K562 (cell line): ENCODE results near the gene OTOP3. TPM values are rescaled to one million over a fixed set of nuclear protein-coding genes. Genes with fewer than 3 reads are reported as not detected.

Source experiments
- ATAC-seq: fragments of 200-7000 bp; cut with Tn5 transposase; 3 replicates; pipeline ENCODE4 v1.9.1; 2020; ENCODE audit warnings: moderate library complexity
- BruUV-seq: library from RNA; stranded (reverse); fragments of 400-500 nt; replicated peaks from 2 replicates; lab custom pipeline; 2021; lab: Mats Ljungman, UMichigan
- CTCF ChIA-PET: fragments of 300-600 bp; formaldehyde crosslinking; extraction: SDS; loops from one replicate; lab custom pipeline; 2021; ENCODE audit warnings: low intra/inter-chr PET ratio; lab: Yijun Ruan, JAX
- POLR2A ChIA-PET: fragments of 300-600, 350-650 bp; sonication (Branson Sonifier 250); formaldehyde crosslinking; extraction: SDS; loops from one replicate; lab custom pipeline; 2021; ENCODE audit warnings: antibody characterized with exemption, inconsistent platforms; lab: Yijun Ruan, JAX
- DNase-seq, 4 experiments: peaks; one replicate each; pipeline versions ENCODE4 v3.0.0 to v3.0.0-alpha.2; 2011 to 2018; ENCODE audit warnings: low spot score in 3 of 4, mixed read lengths in 3 of 4; ENCODE audit errors: extremely low read depth in 1 of 4
- FAIRE-seq: peaks from 2 replicates; lab custom pipeline; 2011; peaks lifted over from hg19 to GRCh38; lab: Jason Lieb, UNC
- H2AFZ ChIP-seq: 2 replicates; pipeline ENCODE4 v1.6.0; 2011; ENCODE audit warnings: low read depth, low read length, control low read depth, inconsistent platforms
- H3K27ac ChIP-seq: fragments of 200-600 bp; 3 replicates; pipeline ENCODE4 v1.8.0; 2011; ENCODE audit warnings: low read depth, mild to moderate bottlenecking, control low read depth, inconsistent platforms, low read length, moderate library complexity, mixed read lengths; ENCODE audit errors: extremely low read depth
- H3K27me3 ChIP-seq, 2 experiments: fragments of 300-600 bp in 1 of 2; 2 replicates in 1 of 2; 3 replicates in 1 of 2; pipeline versions ENCODE4 v1.6.0 to v1.8.0; 2011; ENCODE audit warnings: inconsistent platforms in 2 of 2, low read length in 2 of 2, mild to moderate bottlenecking in 1 of 2, mixed read lengths in 1 of 2, moderate library complexity in 1 of 2; ENCODE audit not compliant: control insufficient read depth in 2 of 2, insufficient read depth in 2 of 2
- H3K36me3 ChIP-seq: fragments of 300-600 bp; 3 replicates; pipeline ENCODE4 v1.8.0; 2011; ENCODE audit warnings: mild to moderate bottlenecking, low read length, inconsistent platforms; ENCODE audit not compliant: control insufficient read depth, insufficient read depth
- H3K4me1 ChIP-seq, 2 experiments: fragments of 200-600 bp in 1 of 2; replicated peaks in 1 of 2; 2 replicates in 1 of 2; 3 replicates in 1 of 2; pipeline versions ENCODE4 v1.5.1 to v1.8.0; 2011; ENCODE audit warnings: inconsistent platforms in 2 of 2, low read length in 2 of 2, mild to moderate bottlenecking in 1 of 2, mixed read lengths in 1 of 2, moderate library complexity in 1 of 2; ENCODE audit not compliant: control insufficient read depth in 2 of 2, insufficient read depth in 2 of 2
- H3K4me2 ChIP-seq: 2 replicates; pipeline ENCODE4 v1.6.1; 2011; ENCODE audit warnings: low read length, control low read depth, inconsistent platforms, mixed read lengths; ENCODE audit not compliant: insufficient read depth
- H3K4me3 ChIP-seq: fragments of 200-600 bp; sonication (generic), shearing (Covaris generic); 2 replicates; pipeline ENCODE4 v1.5.1; 2016; ENCODE audit warnings: control low read depth, inconsistent platforms
- H3K79me2 ChIP-seq: fragments of 200-600 bp; 3 replicates; pipeline ENCODE4 v1.8.0; 2011; ENCODE audit warnings: low read length, inconsistent platforms; ENCODE audit not compliant: control insufficient read depth, insufficient read depth
- H3K9ac ChIP-seq, 2 experiments: 2 replicates each; pipeline versions ENCODE4 v1.6.0 to v1.6.1; 2011; ENCODE audit warnings: low read depth in 2 of 2, low read length in 2 of 2, control low read depth in 1 of 2, inconsistent platforms in 1 of 2, mild to moderate bottlenecking in 1 of 2, mixed read lengths in 1 of 2; ENCODE audit not compliant: insufficient read depth in 1 of 2
- H3K9me1 ChIP-seq: one replicate; pipeline ENCODE4 v1.6.0; 2011; ENCODE audit warnings: inconsistent platforms, mild to moderate bottlenecking, low read length, moderate library complexity; ENCODE audit not compliant: control insufficient read depth, insufficient read depth
- H3K9me3 ChIP-seq: replicated peaks from 2 replicates; pipeline ENCODE4 v1.5.1; 2011; ENCODE audit warnings: low read depth, low read length, inconsistent platforms; ENCODE audit not compliant: control insufficient read depth, insufficient read depth
- H4K20me1 ChIP-seq: replicated peaks from 2 replicates; pipeline ENCODE4 v1.6.1; 2011; ENCODE audit warnings: low read length, inconsistent platforms, mixed read lengths; ENCODE audit not compliant: control insufficient read depth, insufficient read depth
- KAT2B ChIP-seq: IDR thresholded peaks from one replicate; pipeline ENCODE4 v1.6.1; 2012; ENCODE audit warnings: low read depth, mild to moderate bottlenecking, control low read depth, inconsistent platforms, low read length, moderate library complexity
- NRF1 ChIP-seq, 2 experiments: fragments of 450-650 bp; IDR thresholded peaks in 1 of 2; conservative IDR thresholded peaks in 1 of 2; 2 replicates each; pipeline ENCODE4 v1.6.1; 2014; ENCODE audit warnings: mild to moderate bottlenecking in 2 of 2
- PHF8 ChIP-seq: fragments of 200-600 bp; sonication (generic); IDR thresholded peaks from 2 replicates; pipeline ENCODE4 v1.6.1; 2012; ENCODE audit warnings: mixed run types, mild to moderate bottlenecking, inconsistent platforms, low read length, moderate library complexity, borderline replicate concordance
- RFX5 ChIP-seq: IDR thresholded peaks from 2 replicates; pipeline ENCODE4 v1.6.1; 2011; ENCODE audit warnings: low read depth, mild to moderate bottlenecking, improper control_type of control experiment, low read length
- TAL1 ChIP-seq: fragments of 450-650 bp; IDR thresholded peaks from 2 replicates; pipeline ENCODE4 v1.6.1; 2016; ENCODE audit warnings: mild to moderate bottlenecking
- ZC3H4 ChIP-seq: sonication (generic); formaldehyde crosslinking; IDR thresholded peaks from 2 replicates; pipeline ENCODE4 v1.9.0; 2021; ENCODE audit warnings: missing genetic modification reagents, borderline replicate concordance
- ZKSCAN8 ChIP-seq: fragments of 200-800 bp; sonication (Bioruptor generic); IDR thresholded peaks from 2 replicates; pipeline ENCODE4 v1.6.1; 2016; ENCODE audit warnings: missing genetic modification characterization, missing compliant biosample characterization
- ZNF232 ChIP-seq: sonication (generic); formaldehyde crosslinking; IDR thresholded peaks from 2 replicates; pipeline ENCODE4 v1.8.0; 2022; ENCODE audit warnings: mild to moderate bottlenecking, missing genetic modification reagents
- WGBS: fragments of 100-300 bp; shearing (Covaris generic); methylation state at CpG from one replicate; pipeline ENCODE4 v1.1.6; 2016; ENCODE audit warnings: low coverage, mixed read lengths; ENCODE audit not compliant: insufficient coverage; ENCODE audit errors: missing lambda C conversion rate; 5-methylcytosine and 5-hydroxymethylcytosine counted together
- in situ Hi-C: fragments of 300-500 bp; cut with MboI; formaldehyde crosslinking; loops from 4 replicates; pipeline ENCODE4 v1.15.0; 2018; ENCODE audit warnings: inconsistent platforms, mixed read lengths
- intact Hi-C: fragments of 100-400 bp; cut with micrococcal nuclease; formaldehyde crosslinking; loops from 2 replicates; pipeline ENCODE4 v1.14.2; 2022
- polyA plus RNA-seq, 8 experiments: library from polyadenylated mRNA; depleted of rRNA in 4 of 8; stranded (reverse) in 5 of 8; unstranded in 3 of 8; fragments of >200 nt; fragmentation: Nextera tagmentation in 2 of 8; fragmentation: Illumina TruSeq in 1 of 8; extraction: Ambion mirVana in 2 of 8; extraction: Trizol in 1 of 8; gene quantifications; 2 replicates each; pipeline versions ENCODE4 v1.2.1 to v1.2.3, GENCODE V29; 2011 to 2014; ENCODE audit warnings: inconsistent platforms in 1 of 8, missing spikeins in 1 of 8
- total RNA-seq, 7 experiments: library from RNA; depleted of rRNA in 6 of 7; stranded (reverse); fragments of >200 nt in 6 of 7; fragmentation: Illumina TruSeq in 2 of 7; extraction: Trizol in 2 of 7; gene quantifications; 2 replicates each; pipeline versions ENCODE4 v1.2.1 to v1.2.3, GENCODE V29; 2011 to 2021; ENCODE audit warnings: low replicate concordance in 1 of 7
- TF ChIP-seq, protein P1 (sequence below), 2 experiments: IDR thresholded peaks in 1 of 2; conservative IDR thresholded peaks in 1 of 2; 2 replicates each; pipeline ENCODE4 v1.6.1; 2016; ENCODE audit warnings: low read depth in 2 of 2, mild to moderate bottlenecking in 1 of 2, missing compliant biosample characterization in 1 of 2, missing genetic modification characterization in 1 of 2, moderate library complexity in 1 of 2
- TF ChIP-seq, protein P2 (sequence below): sonication (generic); formaldehyde crosslinking; IDR thresholded peaks from 2 replicates; pipeline ENCODE4 v1.8.0; 2023; ENCODE audit warnings: missing genetic modification reagents, mild to moderate bottlenecking, borderline replicate concordance

OTOP3 gene
- total and polyA plus RNA-seq, 9 of the 15 experiments (the other 6 are each of a cell fraction or from before 2014, with no cell fraction given) = not detected

DNA sequence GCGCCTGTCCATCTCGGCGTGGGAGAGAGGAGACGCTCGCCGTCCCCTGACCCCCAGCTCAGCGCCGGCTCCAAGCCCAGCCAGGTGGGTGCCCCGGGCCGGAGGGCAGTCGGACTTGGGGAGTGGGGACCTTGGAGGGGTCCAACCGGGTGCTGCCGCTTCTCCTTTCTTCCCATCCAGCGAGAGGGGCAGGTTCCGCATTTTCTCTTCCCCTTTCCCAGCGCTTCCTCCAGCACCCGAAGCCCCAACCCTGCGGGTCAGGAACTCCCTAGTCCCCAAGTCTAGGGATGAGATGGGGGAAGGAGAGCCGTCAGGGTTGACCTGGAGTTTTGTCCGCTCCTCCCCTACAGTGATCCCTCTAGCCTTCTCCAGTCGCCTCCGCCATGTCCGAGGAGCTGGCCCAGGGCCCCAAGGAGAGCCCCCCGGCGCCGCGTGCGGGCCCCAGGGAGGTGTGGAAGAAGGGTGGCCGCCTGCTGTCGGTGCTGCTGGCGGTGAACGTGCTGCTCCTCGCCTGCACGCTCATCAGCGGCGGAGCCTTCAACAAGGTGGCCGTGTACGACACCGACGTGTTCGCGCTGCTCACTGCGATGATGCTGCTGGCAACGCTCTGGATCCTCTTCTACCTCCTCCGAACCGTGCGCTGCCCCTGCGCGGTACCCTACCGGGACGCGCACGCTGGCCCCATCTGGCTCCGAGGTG is 11.3 kb upstream of the OTOP3 start, which contains the start of gene OTOP2 (continued):
- TF ChIP-seq, protein P1, sequence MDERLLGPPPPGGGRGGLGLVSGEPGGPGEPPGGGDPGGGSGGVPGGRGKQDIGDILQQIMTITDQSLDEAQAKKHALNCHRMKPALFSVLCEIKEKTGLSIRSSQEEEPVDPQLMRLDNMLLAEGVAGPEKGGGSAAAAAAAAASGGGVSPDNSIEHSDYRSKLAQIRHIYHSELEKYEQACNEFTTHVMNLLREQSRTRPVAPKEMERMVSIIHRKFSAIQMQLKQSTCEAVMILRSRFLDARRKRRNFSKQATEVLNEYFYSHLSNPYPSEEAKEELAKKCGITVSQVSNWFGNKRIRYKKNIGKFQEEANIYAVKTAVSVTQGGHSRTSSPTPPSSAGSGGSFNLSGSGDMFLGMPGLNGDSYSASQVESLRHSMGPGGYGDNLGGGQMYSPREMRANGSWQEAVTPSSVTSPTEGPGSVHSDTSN (CRISPR knock-in tag; IDR thresholded peaks at IDR 0.05; ENCODE audit: low read depth) = no peak
- TF ChIP-seq, protein P1 (tag; conservative IDR thresholded peaks at IDR 0.05; ENCODE audit: low read depth) = peak; percentile 50

DNA sequence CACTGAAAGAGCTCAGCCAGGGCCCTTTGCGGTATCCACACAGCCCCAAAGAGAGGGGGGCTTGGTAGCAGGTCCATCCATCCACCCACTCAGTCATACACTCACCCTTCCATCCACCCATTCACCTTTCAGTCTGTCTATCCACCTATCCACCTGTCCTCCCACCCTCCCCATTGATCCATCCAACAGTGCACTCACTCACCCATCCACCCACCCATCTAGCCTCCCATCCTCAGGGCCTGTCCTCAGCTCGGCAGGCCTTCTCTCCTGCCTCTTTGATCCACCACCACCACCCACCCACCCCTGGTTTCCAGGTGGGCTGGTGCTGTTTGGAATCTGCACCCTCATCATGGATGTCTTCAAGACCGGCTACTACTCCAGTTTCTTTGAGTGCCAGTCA is 10.5 kb upstream of the OTOP3 start:
- H3K4me2 ChIP-seq = no peak overlapping the region
- no peak overlapping the region for H3K9ac ChIP-seq
- WGBS = 0% methylated on average over 2 of the region's 3 CpGs
- no peak overlapping the region for H3K27ac ChIP-seq
- no peaks in the 10 kb centered on the region for H3K9me1 ChIP-seq
- H3K27me3 ChIP-seq = peaks cover 9 to 30% of the 10 kb centered on the region in 2 experiments; a peak in 4 of 5 replicates
- ChIA-PET POLR2A (interaction anchor here (0.6 to 1.9 kb wide), 5 partner anchors 19 to 63 kb away, joined by 3 to 7 read pairs (median 4); no protein-coding TSS in a partner anchor), CTCF (interaction anchor here (5.8 kb wide), 1 partner anchor 34 kb away, joined by 86 read pairs; no protein-coding TSS in a partner anchor)
- H3K79me2 ChIP-seq = no peaks in the 10 kb centered on the region
- DNase-seq (no peak), FAIRE-seq (no peak), ATAC-seq (no peak)
- H2AFZ ChIP-seq = no peak overlapping the region
- H3K4me1 ChIP-seq = peaks cover 18 to 46% of the 10 kb centered on the region in 2 experiments
- no peaks in the 10 kb centered on the region for H3K9me3 ChIP-seq
- BruUV-seq = no TSS peak
- H3K4me3 ChIP-seq = no peak overlapping the region
- in situ Hi-C loops (no loop called here), intact Hi-C loops (loop anchor here (10.0 kb wide), 1 partner anchor 80 kb away; no protein-coding TSS in a partner anchor)
- no peaks in the 10 kb centered on the region for H3K36me3 ChIP-seq
- H4K20me1 ChIP-seq = no peaks in the 10 kb centered on the region
- no peak for TF ChIP-seq ZC3H4 (CRISPR knock-in tag)
- no peak for TF ChIP-seq TAL1
- no peak for TF ChIP-seq KAT2B
- TF ChIP-seq PHF8 = no peak
- no peak for TF ChIP-seq ZKSCAN8 (CRISPR knock-in tag)
- no peak for TF ChIP-seq RFX5
- TF ChIP-seq, protein P2, sequence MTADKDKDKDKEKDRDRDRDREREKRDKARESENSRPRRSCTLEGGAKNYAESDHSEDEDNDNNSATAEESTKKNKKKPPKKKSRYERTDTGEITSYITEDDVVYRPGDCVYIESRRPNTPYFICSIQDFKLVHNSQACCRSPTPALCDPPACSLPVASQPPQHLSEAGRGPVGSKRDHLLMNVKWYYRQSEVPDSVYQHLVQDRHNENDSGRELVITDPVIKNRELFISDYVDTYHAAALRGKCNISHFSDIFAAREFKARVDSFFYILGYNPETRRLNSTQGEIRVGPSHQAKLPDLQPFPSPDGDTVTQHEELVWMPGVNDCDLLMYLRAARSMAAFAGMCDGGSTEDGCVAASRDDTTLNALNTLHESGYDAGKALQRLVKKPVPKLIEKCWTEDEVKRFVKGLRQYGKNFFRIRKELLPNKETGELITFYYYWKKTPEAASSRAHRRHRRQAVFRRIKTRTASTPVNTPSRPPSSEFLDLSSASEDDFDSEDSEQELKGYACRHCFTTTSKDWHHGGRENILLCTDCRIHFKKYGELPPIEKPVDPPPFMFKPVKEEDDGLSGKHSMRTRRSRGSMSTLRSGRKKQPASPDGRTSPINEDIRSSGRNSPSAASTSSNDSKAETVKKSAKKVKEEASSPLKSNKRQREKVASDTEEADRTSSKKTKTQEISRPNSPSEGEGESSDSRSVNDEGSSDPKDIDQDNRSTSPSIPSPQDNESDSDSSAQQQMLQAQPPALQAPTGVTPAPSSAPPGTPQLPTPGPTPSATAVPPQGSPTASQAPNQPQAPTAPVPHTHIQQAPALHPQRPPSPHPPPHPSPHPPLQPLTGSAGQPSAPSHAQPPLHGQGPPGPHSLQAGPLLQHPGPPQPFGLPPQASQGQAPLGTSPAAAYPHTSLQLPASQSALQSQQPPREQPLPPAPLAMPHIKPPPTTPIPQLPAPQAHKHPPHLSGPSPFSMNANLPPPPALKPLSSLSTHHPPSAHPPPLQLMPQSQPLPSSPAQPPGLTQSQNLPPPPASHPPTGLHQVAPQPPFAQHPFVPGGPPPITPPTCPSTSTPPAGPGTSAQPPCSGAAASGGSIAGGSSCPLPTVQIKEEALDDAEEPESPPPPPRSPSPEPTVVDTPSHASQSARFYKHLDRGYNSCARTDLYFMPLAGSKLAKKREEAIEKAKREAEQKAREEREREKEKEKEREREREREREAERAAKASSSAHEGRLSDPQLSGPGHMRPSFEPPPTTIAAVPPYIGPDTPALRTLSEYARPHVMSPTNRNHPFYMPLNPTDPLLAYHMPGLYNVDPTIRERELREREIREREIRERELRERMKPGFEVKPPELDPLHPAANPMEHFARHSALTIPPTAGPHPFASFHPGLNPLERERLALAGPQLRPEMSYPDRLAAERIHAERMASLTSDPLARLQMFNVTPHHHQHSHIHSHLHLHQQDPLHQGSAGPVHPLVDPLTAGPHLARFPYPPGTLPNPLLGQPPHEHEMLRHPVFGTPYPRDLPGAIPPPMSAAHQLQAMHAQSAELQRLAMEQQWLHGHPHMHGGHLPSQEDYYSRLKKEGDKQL (CRISPR knock-in tag) = no peak
- TF ChIP-seq NRF1 (conservative IDR thresholded peaks at IDR 0.05 in 1 of 2, IDR thresholded peaks at IDR 0.05 in 1 of 2) = no peak
- TF ChIP-seq ZNF232 (CRISPR knock-in tag) = no peak
